HL-60 (cell line): Measurements from ENCODE around the gene CRY1.

Experiments
- CTCF ChIP-seq: IDR thresholded peaks from one replicate; pipeline ENCODE4 v1.5.1; 2011; ENCODE audit warnings: low read length, control low read depth, inconsistent platforms; ENCODE audit not compliant: insufficient read depth
- GABPA ChIP-seq: IDR thresholded peaks from 2 replicates; pipeline ENCODE4 v1.6.1; 2012; ENCODE audit warnings: low read depth

GRCh38 chr12:107103097-107103496 lies 9.7 kb upstream of the CRY1 start:
- TF ChIP-seq CTCF (no peak), GABPA (no peak)
